GM18508 (cell line): ENCODE measurements around the gene ZNF682.
"Not testable (repeated sequence)": the region's sequence is repeated elsewhere in the genome, so short reads cannot be mapped to it uniquely, and the experiment has no call there.

ENCODE experiments used
- ATAC-seq: cut with Tn5 transposase; IDR thresholded peaks from one replicate; pipeline ENCODE4 v1.9.1; 2021; ENCODE audit warnings: moderate number of reproducible peaks; ENCODE audit not compliant: insufficient read depth, unreplicated experiment

ZNF682 gene

GRCh38 chr19:20005741-20006140 lies 33.6 kb downstream of the ZNF682 start:
- ATAC-seq = no peak

- ATAC-seq = no peak
Observed at GRCh38 chr19:19997656-19998268, 41.5 kb downstream of the ZNF682 start.

- ATAC-seq = no peak
Observed at GRCh38 chr19:19966862-19967261, 72.4 kb downstream of the ZNF682 start.

GRCh38 chr19:19966126-19966525 lies 73.2 kb downstream of the ZNF682 start:
- ATAC-seq = not testable (repeated sequence)

- ATAC-seq = no peak
Observed at GRCh38 chr19:19964416-19964815, 74.9 kb downstream of the ZNF682 start.

- not testable (repeated sequence) for ATAC-seq
Observed at GRCh38 chr19:19959151-19959799, 80.0 kb downstream of the ZNF682 start.

- not testable (repeated sequence) for ATAC-seq
Observed at GRCh38 chr19:19957766-19958165, 81.5 kb downstream of the ZNF682 start.

GRCh38 chr19:19956434-19957075 lies 82.8 kb downstream of the ZNF682 start:
- ATAC-seq = no peak

- ATAC-seq = no peak
Observed at GRCh38 chr19:19955208-19955607, 84.1 kb downstream of the ZNF682 start.
